IMR-90 (cell line): ENCODE data around the gene CD96.

Experiments
- BHLHE40 ChIP-seq: fragments of 150-350 bp; IDR thresholded peaks from 2 replicates; pipeline ENCODE4 v1.6.1; 2016; ENCODE audit warnings: mild to moderate bottlenecking, low read depth, low read length
- CEBPB ChIP-seq: IDR thresholded peaks from 2 replicates; pipeline ENCODE4 v1.6.1; 2012; ENCODE audit warnings: low read depth, low read length, improper control_type of control experiment
- FOS ChIP-seq: fragments of 150-350 bp; IDR thresholded peaks from 2 replicates; pipeline ENCODE4 v1.6.1; 2016; ENCODE audit warnings: low read depth, low read length
- POLR2A ChIP-seq: IDR thresholded peaks from 2 replicates; pipeline ENCODE4 v1.6.1; 2012; ENCODE audit warnings: mild to moderate bottlenecking, low read depth, low read length
- RAD21 ChIP-seq: IDR thresholded peaks from 2 replicates; pipeline ENCODE4 v1.6.1; 2012; ENCODE audit warnings: low read length, improper control_type of control experiment
- RCOR1 ChIP-seq: IDR thresholded peaks from 2 replicates; pipeline ENCODE4 v1.6.1; 2012; ENCODE audit warnings: mild to moderate bottlenecking, low read length, improper control_type of control experiment; ENCODE audit not compliant: insufficient replicate concordance
- TF ChIP-seq, protein P1 (sequence below): conservative IDR thresholded peaks from 2 replicates; pipeline ENCODE4 v1.5.1; 2012; ENCODE audit warnings: mild to moderate bottlenecking, low read depth, low read length, improper control_type of control experiment
- TF ChIP-seq, protein P2 (sequence below): fragments of 150-350 bp; IDR thresholded peaks from 2 replicates; pipeline ENCODE4 v1.6.1; 2017; ENCODE audit warnings: mild to moderate bottlenecking, antibody characterized with exemption, low read length, low read depth

DNA sequence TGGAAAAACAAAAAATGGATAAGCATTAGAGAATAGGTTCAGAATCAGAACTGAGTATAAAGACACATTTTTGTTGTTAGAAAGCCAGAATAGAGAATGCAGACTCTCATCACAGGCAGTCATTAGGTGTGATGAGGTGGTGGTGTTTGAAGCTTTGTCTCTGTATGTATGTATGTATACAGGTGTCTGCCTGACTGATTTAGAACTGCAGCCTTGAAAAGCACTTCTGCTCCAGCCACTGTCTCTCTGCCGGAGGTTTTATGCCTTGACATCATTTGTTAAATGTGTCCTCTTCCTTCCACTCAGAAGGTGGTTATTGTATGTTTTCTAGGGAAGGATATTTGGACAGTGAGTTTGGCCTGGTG, 133.8 kb downstream of the CD96 start:
- TF ChIP-seq RAD21: no peak
- TF ChIP-seq, protein P1, sequence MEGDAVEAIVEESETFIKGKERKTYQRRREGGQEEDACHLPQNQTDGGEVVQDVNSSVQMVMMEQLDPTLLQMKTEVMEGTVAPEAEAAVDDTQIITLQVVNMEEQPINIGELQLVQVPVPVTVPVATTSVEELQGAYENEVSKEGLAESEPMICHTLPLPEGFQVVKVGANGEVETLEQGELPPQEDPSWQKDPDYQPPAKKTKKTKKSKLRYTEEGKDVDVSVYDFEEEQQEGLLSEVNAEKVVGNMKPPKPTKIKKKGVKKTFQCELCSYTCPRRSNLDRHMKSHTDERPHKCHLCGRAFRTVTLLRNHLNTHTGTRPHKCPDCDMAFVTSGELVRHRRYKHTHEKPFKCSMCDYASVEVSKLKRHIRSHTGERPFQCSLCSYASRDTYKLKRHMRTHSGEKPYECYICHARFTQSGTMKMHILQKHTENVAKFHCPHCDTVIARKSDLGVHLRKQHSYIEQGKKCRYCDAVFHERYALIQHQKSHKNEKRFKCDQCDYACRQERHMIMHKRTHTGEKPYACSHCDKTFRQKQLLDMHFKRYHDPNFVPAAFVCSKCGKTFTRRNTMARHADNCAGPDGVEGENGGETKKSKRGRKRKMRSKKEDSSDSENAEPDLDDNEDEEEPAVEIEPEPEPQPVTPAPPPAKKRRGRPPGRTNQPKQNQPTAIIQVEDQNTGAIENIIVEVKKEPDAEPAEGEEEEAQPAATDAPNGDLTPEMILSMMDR: no peak
- TF ChIP-seq CEBPB: no peak
- TF ChIP-seq, protein P2, sequence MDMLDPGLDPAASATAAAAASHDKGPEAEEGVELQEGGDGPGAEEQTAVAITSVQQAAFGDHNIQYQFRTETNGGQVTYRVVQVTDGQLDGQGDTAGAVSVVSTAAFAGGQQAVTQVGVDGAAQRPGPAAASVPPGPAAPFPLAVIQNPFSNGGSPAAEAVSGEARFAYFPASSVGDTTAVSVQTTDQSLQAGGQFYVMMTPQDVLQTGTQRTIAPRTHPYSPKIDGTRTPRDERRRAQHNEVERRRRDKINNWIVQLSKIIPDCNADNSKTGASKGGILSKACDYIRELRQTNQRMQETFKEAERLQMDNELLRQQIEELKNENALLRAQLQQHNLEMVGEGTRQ: no peak
- no peak for TF ChIP-seq BHLHE40
- no peak for TF ChIP-seq POLR2A
- no peak for TF ChIP-seq RCOR1
- no peak for TF ChIP-seq FOS
